H9 (cell line): ENCODE data around the gene PDLIM3. TPM values are rescaled to one million over a fixed set of nuclear protein-coding genes. Genes with fewer than 3 reads are reported as not detected.

Source experiments
- DNase-seq: peaks from one replicate; pipeline ENCODE4 v3.0.0-alpha.2; 2017
- H2AFZ ChIP-seq: one replicate; pipeline ENCODE4 v1.6.1; 2013; ENCODE audit warnings: mild to moderate bottlenecking, low read length, control low read depth, moderate library complexity
- H2AK5ac ChIP-seq: 2 replicates; pipeline ENCODE4 v1.6.1; 2013; ENCODE audit warnings: low read length, control low read depth, mixed read lengths; ENCODE audit not compliant: insufficient read length
- H2BK120ac ChIP-seq: one replicate; pipeline ENCODE4 v1.6.1; 2013; ENCODE audit warnings: low read depth, mild to moderate bottlenecking, low read length, control low read depth, inconsistent platforms; ENCODE audit not compliant: poor library complexity, severe bottlenecking
- H2BK12ac ChIP-seq: 2 replicates; pipeline ENCODE4 v1.6.1; 2013; ENCODE audit warnings: low read length, control low read depth, mixed read lengths, low read depth; ENCODE audit not compliant: insufficient read length
- H2BK15ac ChIP-seq: 2 replicates; pipeline ENCODE4 v1.6.1; 2013; ENCODE audit warnings: low read depth, low read length, control low read depth
- H2BK20ac ChIP-seq: one replicate; pipeline ENCODE4 v1.6.1; 2013; ENCODE audit warnings: low read depth, mild to moderate bottlenecking, low read length, control low read depth, inconsistent platforms; ENCODE audit not compliant: poor library complexity, severe bottlenecking
- H2BK5ac ChIP-seq: 2 replicates; pipeline ENCODE4 v1.6.1; 2013; ENCODE audit warnings: low read length, control low read depth, mixed read lengths; ENCODE audit not compliant: insufficient read length
- H3K14ac ChIP-seq: 2 replicates; pipeline ENCODE4 v1.6.1; 2013; ENCODE audit warnings: low read length, control low read depth; ENCODE audit not compliant: insufficient read depth
- H3K18ac ChIP-seq: 2 replicates; pipeline ENCODE4 v1.6.1; 2013; ENCODE audit warnings: low read depth, mild to moderate bottlenecking, mixed read lengths, low read length, control low read depth; ENCODE audit not compliant: insufficient read length
- H3K23ac ChIP-seq: 2 replicates; pipeline ENCODE4 v1.6.1; 2013; ENCODE audit warnings: low read length, control low read depth, mixed read lengths, low read depth; ENCODE audit not compliant: insufficient read length
- H3K23me2 ChIP-seq: 2 replicates; pipeline ENCODE4 v1.6.1; 2013; ENCODE audit warnings: low read depth, mild to moderate bottlenecking, mixed read lengths, low read length, control low read depth; ENCODE audit not compliant: insufficient read length, poor library complexity, severe bottlenecking
- H3K27ac ChIP-seq: 2 replicates; pipeline ENCODE4 v1.5.1; 2013; ENCODE audit warnings: low read length, control low read depth, mixed read lengths, low read depth; ENCODE audit not compliant: insufficient read length
- H3K27me3 ChIP-seq: 2 replicates; pipeline ENCODE4 v1.6.1; 2013; ENCODE audit warnings: low read length, control low read depth, inconsistent platforms; ENCODE audit not compliant: insufficient read depth
- H3K4ac ChIP-seq: 2 replicates; pipeline ENCODE4 v1.6.1; 2013; ENCODE audit warnings: low read depth, mild to moderate bottlenecking, control low read depth, inconsistent platforms, low read length, moderate library complexity
- H3K4me1 ChIP-seq: 2 replicates; pipeline ENCODE4 v1.6.1; 2013; ENCODE audit warnings: low read length, control low read depth, inconsistent platforms; ENCODE audit not compliant: insufficient read depth
- H3K4me2 ChIP-seq: 2 replicates; pipeline ENCODE4 v1.6.1; 2013; ENCODE audit warnings: low read length, control low read depth, mixed read lengths; ENCODE audit not compliant: insufficient read length, insufficient read depth
- H3K56ac ChIP-seq: 2 replicates; pipeline ENCODE4 v1.6.1; 2013; ENCODE audit warnings: low read depth, mild to moderate bottlenecking, mixed read lengths, low read length, control low read depth; ENCODE audit not compliant: insufficient read length
- H3K79me1 ChIP-seq: 2 replicates; pipeline ENCODE4 v1.6.1; 2013; ENCODE audit warnings: low read depth, mild to moderate bottlenecking, moderate library complexity, low read length, control low read depth, inconsistent platforms; ENCODE audit not compliant: insufficient read depth, poor library complexity, severe bottlenecking
- H3K79me2 ChIP-seq: 2 replicates; pipeline ENCODE4 v1.6.1; 2013; ENCODE audit warnings: low read length, control low read depth, inconsistent platforms; ENCODE audit not compliant: insufficient read depth
- H3K9ac ChIP-seq: 2 replicates; pipeline ENCODE4 v1.6.1; 2013; ENCODE audit warnings: low read length, control low read depth, mixed read lengths; ENCODE audit not compliant: insufficient read length; ENCODE audit errors: extremely low read depth
- H3K9me3 ChIP-seq: one replicate; pipeline ENCODE4 v1.6.1; 2013; ENCODE audit warnings: low read depth, low read length, inconsistent platforms; ENCODE audit not compliant: control insufficient read depth
- H3T11ph ChIP-seq: one replicate; pipeline ENCODE4 v1.6.1; 2013; ENCODE audit warnings: mild to moderate bottlenecking, low read length, control low read depth, inconsistent platforms
- H4K20me1 ChIP-seq: one replicate; pipeline ENCODE4 v1.6.1; 2013; ENCODE audit not compliant: control insufficient read depth, insufficient read length, insufficient read depth
- H4K5ac ChIP-seq: 2 replicates; pipeline ENCODE4 v1.6.1; 2013; ENCODE audit warnings: low read depth, mild to moderate bottlenecking, mixed read lengths, low read length, control low read depth; ENCODE audit not compliant: insufficient read length
- H4K8ac ChIP-seq: replicated peaks from 2 replicates; pipeline ENCODE4 v1.6.1; 2013; ENCODE audit warnings: low read length, control low read depth, mixed read lengths, low read depth; ENCODE audit not compliant: insufficient read length
- H4K91ac ChIP-seq: 2 replicates; pipeline ENCODE4 v1.6.1; 2013; ENCODE audit warnings: low read depth, mild to moderate bottlenecking, moderate library complexity, mixed read lengths, low read length, control low read depth; ENCODE audit not compliant: insufficient read length
- H3K27ac Mint-ChIP-seq, 3 experiments: 2 replicates in 2 of 3; 3 replicates in 1 of 3; pipeline ENCODE4 v1.8.0; 2020 to 2021; ENCODE audit warnings: mixed read lengths in 3 of 3, mild to moderate bottlenecking in 1 of 3, moderate library complexity in 1 of 3
- H3K27me3 Mint-ChIP-seq: 2 replicates; pipeline ENCODE4 v1.8.0; 2021; ENCODE audit warnings: low read depth, mild to moderate bottlenecking, moderate library complexity, mixed read lengths
- H3K36me3 Mint-ChIP-seq, 3 experiments: 2 replicates in 2 of 3; 3 replicates in 1 of 3; pipeline ENCODE4 v1.8.0; 2020 to 2021; ENCODE audit warnings: low read depth in 3 of 3, mixed read lengths in 3 of 3; ENCODE audit not compliant: insufficient read depth in 1 of 3
- H3K4me1 Mint-ChIP-seq, 2 experiments: 2 replicates each; pipeline ENCODE4 v1.8.0; 2020; ENCODE audit warnings: mixed read lengths in 2 of 2
- H3K4me3 Mint-ChIP-seq, 2 experiments: 2 replicates in 1 of 2; 3 replicates in 1 of 2; pipeline ENCODE4 v1.8.0; 2020 to 2021; ENCODE audit warnings: mild to moderate bottlenecking in 2 of 2, mixed read lengths in 2 of 2, moderate library complexity in 1 of 2
- H3K9me3 Mint-ChIP-seq, 2 experiments: 2 replicates in 1 of 2; 3 replicates in 1 of 2; pipeline ENCODE4 v1.8.0; 2020; ENCODE audit warnings: mild to moderate bottlenecking in 2 of 2, mixed read lengths in 2 of 2, moderate library complexity in 1 of 2
- WGBS: extraction: QIAGEN DNeasy Blood & Tissue Kit; methylation state at CpG from one replicate; pipeline ENCODE4 v1.1.7; 2013; ENCODE audit warnings: missing lambda C conversion rate, low lambda C conversion rate, mixed read lengths; ENCODE audit not compliant: insufficient read length; ENCODE audit errors: extremely low coverage; 5-methylcytosine and 5-hydroxymethylcytosine counted together
- long read RNA-seq: library from polyadenylated mRNA; unstranded; transcript quantifications from one replicate; pipeline ENCODE4 v2.0.0, GENCODE V29; 2020
- total RNA-seq: library from RNA; stranded (reverse); gene quantifications from 2 replicates; pipeline ENCODE4 v1.2.1, GENCODE V29; 2021
- TF ChIP-seq, protein P1 (sequence below): fragments of 200-600 bp; sonication (generic); conservative IDR thresholded peaks from 3 replicates; pipeline ENCODE4 v1.8.0; 2021; ENCODE audit warnings: antibody characterized with exemption, mild to moderate bottlenecking

Gene PDLIM3
- total RNA-seq = 12.0 and 13.1 TPM in 2 replicates
- long read RNA-seq, transcript PDLIM3-203 (7 exons, 1,672 nt) = major isoform, 25 of 35 reads
- long read RNA-seq, partial matches to known transcripts = 7 of 35 reads
- long read RNA-seq, other reads (novel, unspliced or antisense) = 0 of 35 reads

DNA sequence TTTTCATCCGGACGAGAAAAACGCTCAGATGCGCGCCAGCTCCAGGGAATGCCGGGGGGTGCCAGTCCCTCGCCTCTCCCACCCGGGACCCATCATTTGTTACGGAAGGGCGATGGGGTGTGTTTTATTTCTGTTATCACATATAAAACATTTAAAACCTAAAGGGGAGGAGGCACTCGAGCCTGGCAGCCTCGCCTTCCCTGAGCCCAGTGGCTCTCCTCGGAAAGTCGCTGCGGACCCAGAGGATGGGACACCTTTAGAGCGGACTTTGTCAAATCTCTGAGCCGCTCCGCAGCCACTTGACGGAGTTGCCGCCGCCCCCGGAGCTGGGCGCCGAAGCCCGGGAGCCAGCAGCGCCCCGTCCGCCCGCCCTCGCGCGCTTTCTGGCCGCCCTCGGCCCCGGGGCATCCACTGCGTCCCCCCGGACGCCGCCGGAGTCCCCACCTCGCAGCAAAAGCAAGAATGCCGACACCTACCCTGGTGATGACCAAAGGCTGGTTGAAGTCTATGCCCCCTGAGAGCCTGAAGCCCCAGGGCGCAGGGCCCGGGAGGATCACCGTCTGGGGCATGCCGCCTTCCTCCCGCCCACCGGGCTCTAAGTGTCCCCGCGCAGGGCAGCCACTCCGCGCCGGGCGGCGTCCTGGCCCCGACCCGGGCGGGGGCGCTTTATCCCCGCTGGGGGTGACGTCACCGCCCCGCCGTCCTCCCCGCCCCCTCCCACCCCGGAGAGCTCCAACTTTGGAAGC is at the start of gene PDLIM3:
Gene PDLIM3, minus strand, starts transcription at position 642 of the 746 bp plus-strand sequence. Its CDS starts 73 bp downstream, at position 569.
- Mint-ChIP-seq H3K27me3 (peaks cover 31% of the 10 kb centered on the region), H3K9me3 (no peaks in the 10 kb centered on the region), H3K27ac (peak within 1 kb of the TSS in 1 of 3 experiments; percentile 80; a peak in 2 of 7 replicates), H3K4me1 (peaks cover 9 to 24% of the 10 kb centered on the region in 2 experiments), H3K4me3 (peak within 1 kb of the TSS; percentile 77 to 88), H3K36me3 (peaks cover 0 to 1% (median 0%) of the 10 kb centered on the region in 3 experiments; a peak in 1 of 7 replicates)
- Histone ChIP-seq H3K9me3 (no peaks in the 10 kb centered on the region), H3K23ac (no peak within 1 kb of the TSS), H4K5ac (no peak within 1 kb of the TSS), H3K14ac (peak within 1 kb of the TSS; percentile 68), H2BK5ac (no peak within 1 kb of the TSS), H2BK20ac (no peak within 1 kb of the TSS), H3K79me1 (no peaks in the 10 kb centered on the region), H3K4me1 (no peaks in the 10 kb centered on the region; the same call in 1 of the 2 replicates), H2AFZ (no peak within 1 kb of the TSS), H3K4me2 (peak within 1 kb of the TSS; percentile 69), H2AK5ac (no peak within 1 kb of the TSS), H3T11ph (no peak within 1 kb of the TSS), H4K91ac (no peak within 1 kb of the TSS), H3K27ac (no peak within 1 kb of the TSS), H3K27me3 (no peaks in the 10 kb centered on the region; the same call in 1 of the 2 replicates), H2BK15ac (no peak within 1 kb of the TSS), H3K18ac (peak within 1 kb of the TSS; percentile 33), H3K9ac (peak within 1 kb of the TSS; percentile 53), H3K56ac (no peak within 1 kb of the TSS), H3K79me2 (no peaks in the 10 kb centered on the region), H3K23me2 (peaks cover 4% of the 10 kb centered on the region), H4K8ac (no peak within 1 kb of the TSS), H2BK120ac (no peak within 1 kb of the TSS), H4K20me1 (no peaks in the 10 kb centered on the region), H3K4ac (no peak within 1 kb of the TSS), H2BK12ac (no peak within 1 kb of the TSS)
- TF ChIP-seq, protein P1, sequence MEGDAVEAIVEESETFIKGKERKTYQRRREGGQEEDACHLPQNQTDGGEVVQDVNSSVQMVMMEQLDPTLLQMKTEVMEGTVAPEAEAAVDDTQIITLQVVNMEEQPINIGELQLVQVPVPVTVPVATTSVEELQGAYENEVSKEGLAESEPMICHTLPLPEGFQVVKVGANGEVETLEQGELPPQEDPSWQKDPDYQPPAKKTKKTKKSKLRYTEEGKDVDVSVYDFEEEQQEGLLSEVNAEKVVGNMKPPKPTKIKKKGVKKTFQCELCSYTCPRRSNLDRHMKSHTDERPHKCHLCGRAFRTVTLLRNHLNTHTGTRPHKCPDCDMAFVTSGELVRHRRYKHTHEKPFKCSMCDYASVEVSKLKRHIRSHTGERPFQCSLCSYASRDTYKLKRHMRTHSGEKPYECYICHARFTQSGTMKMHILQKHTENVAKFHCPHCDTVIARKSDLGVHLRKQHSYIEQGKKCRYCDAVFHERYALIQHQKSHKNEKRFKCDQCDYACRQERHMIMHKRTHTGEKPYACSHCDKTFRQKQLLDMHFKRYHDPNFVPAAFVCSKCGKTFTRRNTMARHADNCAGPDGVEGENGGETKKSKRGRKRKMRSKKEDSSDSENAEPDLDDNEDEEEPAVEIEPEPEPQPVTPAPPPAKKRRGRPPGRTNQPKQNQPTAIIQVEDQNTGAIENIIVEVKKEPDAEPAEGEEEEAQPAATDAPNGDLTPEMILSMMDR = no peak
- peak; percentile 74 for DNase-seq
- no CpG with 5 or more reads among the region's 66 CpGs for WGBS
